Fibroblast of villous mesenchyme (primary cell): Measurements from ENCODE around the gene MED12L. TPM values are rescaled to one million over a fixed set of nuclear protein-coding genes. Genes with fewer than 3 reads are reported as not detected.
A peak's percentile ranks its signal among the peaks of the same experiment; 100 is the strongest.
"Not testable (repeated sequence)": the region's sequence is repeated elsewhere in the genome, so short reads cannot be mapped to it uniquely, and the experiment has no call there.

Experiments used
- DNase-seq: peaks from one replicate; pipeline ENCODE4 v3.0.0-alpha.2; 2010; ENCODE audit warnings: low read depth
- H3K4me3 ChIP-seq: 2 replicates; pipeline ENCODE4 v1.5.1; 2011; ENCODE audit warnings: low read depth, mild to moderate bottlenecking, low read length
- total RNA-seq: library from RNA; depleted of rRNA; stranded (reverse); fragments of >200 nt; gene quantifications from 2 replicates; pipeline ENCODE4 v1.2.3, GENCODE V29; 2012
- TF ChIP-seq, protein P1 (sequence below): IDR thresholded peaks from 2 replicates; pipeline ENCODE4 v1.5.1; 2012; ENCODE audit warnings: low read depth, mild to moderate bottlenecking, low read length; ENCODE audit not compliant: insufficient read depth

MED12L gene
- total RNA-seq, 1 donor: 1.3 TPM

DNA sequence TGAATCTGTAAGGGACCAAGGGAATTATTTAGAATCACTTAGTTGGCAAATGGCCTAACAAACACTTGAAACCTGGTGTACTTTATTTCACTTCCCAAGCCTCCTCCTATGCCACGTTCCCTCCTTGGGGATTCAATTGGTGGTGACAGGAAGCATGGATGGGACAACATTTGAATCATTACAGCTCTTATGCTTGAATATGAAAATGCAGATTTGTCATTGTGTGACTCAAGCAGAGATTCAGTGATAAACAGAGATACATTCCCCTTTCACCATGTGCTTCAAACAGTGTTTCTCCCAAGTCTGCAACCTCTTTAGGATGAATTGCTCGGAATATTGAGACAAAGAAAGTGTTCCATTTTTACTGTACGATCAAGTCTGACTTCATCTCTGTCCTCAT lies 32.7 kb upstream of the MED12L start:
- TF ChIP-seq, protein P1, sequence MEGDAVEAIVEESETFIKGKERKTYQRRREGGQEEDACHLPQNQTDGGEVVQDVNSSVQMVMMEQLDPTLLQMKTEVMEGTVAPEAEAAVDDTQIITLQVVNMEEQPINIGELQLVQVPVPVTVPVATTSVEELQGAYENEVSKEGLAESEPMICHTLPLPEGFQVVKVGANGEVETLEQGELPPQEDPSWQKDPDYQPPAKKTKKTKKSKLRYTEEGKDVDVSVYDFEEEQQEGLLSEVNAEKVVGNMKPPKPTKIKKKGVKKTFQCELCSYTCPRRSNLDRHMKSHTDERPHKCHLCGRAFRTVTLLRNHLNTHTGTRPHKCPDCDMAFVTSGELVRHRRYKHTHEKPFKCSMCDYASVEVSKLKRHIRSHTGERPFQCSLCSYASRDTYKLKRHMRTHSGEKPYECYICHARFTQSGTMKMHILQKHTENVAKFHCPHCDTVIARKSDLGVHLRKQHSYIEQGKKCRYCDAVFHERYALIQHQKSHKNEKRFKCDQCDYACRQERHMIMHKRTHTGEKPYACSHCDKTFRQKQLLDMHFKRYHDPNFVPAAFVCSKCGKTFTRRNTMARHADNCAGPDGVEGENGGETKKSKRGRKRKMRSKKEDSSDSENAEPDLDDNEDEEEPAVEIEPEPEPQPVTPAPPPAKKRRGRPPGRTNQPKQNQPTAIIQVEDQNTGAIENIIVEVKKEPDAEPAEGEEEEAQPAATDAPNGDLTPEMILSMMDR: no peak
- no peak overlapping the region for H3K4me3 ChIP-seq
- no peak for DNase-seq

DNA sequence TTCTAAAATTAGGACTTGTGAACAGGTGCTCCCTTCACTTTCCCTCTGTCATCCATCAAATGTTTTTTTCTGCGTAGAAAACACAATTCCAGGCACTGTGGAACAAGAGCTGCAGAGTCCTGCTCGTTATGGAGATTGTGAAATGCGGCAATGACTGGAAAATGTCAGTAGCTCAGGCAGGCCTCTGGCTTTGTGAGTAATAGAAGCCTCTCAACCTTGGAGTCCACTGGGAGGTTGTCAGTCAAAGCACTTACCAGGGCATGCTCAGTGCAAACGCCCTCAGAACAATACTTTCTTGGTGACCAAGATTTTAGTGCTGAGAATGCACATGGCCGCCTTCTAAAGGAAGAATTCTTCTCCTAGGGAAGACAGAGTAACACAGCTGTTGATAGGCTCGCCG lies 26.7 kb upstream of the MED12L start:
- TF ChIP-seq, protein P1: no peak
- DNase-seq: no peak
- no peak overlapping the region for H3K4me3 ChIP-seq

DNA sequence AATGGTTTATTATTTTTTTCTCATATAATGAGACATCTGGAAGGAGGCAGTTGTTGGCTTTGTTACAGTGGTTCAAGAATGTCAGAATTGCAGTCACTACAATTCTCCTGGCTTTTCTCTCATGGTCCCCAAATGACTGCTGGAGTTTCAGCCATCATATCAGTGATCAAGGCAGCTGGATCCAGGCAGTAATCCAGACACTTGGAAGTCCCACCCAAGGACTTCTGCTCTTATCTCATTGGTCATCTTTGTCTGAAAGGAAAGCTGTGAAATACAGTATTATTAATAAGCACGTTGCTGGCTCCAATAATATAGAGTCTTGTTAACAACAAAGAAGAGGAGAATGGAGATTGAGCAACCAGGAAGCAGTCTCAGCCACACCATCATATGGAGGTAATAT lies 22.9 kb upstream of the MED12L start:
- H3K4me3 ChIP-seq: no peak overlapping the region
- no peak for DNase-seq
- TF ChIP-seq, protein P1: no peak

DNA sequence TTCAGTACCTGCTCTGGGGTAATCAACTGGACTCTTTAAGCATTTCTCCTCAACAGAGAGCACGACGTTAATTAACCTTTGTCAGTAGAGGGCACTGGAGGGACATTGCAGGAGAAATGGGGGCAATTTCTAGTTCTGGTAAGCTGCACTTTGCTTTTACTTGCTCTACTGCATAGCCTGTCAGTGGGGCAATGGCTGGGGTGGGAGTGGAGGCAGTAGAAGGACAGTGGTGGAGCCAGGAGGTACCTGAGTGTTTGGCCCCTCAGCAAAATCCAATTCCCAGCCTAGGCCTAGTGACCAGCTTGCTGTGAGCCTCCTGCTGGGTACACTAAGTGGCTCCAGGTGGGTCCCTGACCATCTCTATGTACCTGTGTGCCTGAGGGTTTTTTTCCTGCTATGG lies 18.3 kb upstream of the MED12L start:
- H3K4me3 ChIP-seq: no peak overlapping the region
- TF ChIP-seq, protein P1: peak; percentile 20
- DNase-seq: peak; percentile 7

DNA sequence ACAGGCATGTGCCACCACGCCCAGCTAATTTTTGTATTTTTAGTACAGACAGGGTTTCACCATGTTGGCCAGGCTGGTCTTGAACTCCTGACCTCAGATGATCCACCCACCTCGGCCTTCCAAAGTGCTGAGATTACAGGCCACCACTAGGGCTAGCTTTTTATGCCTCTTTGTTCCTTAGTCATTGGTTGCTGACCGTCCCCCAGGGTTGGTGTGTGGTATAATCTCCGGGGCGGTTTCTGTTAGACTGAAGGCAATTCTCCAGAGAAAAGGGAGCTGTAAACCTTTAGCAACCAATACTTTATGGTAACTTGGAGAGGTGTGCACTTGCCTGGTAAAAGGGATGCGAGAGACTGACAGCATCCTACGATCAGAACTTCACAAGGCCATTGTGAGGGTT lies 12.6 kb upstream of the MED12L start:
- DNase-seq, H3K4me3 ChIP-seq: not testable (repeated sequence)

DNA sequence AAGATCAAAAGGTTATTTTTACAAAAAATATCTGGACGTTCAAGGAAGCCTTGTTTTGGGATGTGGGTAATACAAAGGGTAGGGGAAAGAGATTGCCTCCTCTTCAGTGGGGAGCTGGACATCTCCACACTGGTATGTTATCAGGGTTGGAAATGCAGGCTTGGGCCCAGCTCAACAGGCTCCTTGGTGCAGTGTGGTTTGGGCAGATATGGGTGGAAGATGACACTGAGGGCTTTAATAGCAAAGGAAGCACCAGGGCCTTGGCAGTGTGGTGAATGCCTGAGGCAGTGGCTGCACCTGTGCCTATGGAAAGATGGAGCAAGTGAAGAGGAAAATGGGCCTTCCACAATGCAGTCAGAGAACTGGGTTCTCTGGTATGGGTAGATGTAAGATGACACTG lies 11.2 kb upstream of the MED12L start:
- no peak for DNase-seq
- TF ChIP-seq, protein P1: no peak
- no peak overlapping the region for H3K4me3 ChIP-seq

DNA sequence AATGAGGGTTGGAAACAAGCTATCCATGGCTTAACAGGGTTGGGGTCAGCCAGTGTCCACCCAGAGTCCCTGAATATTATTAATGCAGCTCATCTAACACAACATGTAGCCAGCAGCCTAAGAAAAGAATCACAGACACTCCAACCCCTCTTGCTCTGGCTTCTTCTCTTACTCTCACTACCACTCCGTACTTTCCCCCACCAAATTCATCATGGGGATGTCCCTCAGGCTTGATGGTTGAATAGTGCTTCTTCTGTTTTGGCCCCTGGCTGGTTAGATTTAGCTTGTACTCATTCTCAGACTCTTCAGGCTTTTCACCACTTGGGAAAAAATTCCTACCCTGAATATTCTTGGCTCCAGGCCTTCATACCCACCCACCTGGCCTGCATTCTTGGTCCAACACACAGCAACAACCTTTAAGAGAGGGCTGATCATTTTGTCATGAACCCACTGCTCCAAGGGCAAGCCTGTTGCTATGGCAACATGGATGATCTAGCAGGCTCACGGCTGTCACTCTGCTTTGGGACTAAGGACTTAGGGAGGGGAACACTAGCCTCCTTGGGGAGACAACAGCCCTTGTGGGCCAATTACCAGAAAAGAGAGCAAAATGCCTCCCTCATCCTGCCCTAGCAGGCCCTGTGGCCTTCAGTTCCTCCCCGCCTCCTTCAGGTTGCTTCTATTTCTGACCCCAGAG lies 9.4 kb upstream of the MED12L start:
- H3K4me3 ChIP-seq: no peak overlapping the region
- DNase-seq: no peak
- TF ChIP-seq, protein P1: no peak
